GM12865 (cell line): ENCODE measurements around the gene CASP1.
"Not testable (repeated sequence)": the region's sequence is repeated elsewhere in the genome, so short reads cannot be mapped to it uniquely, and the experiment has no call there.

Experiments
- DNase-seq: peaks from one replicate; pipeline ENCODE4 v3.0.0; 2010; ENCODE audit warnings: low read depth
- H3K4me3 ChIP-seq: 2 replicates; pipeline ENCODE4 v1.5.1; 2011; ENCODE audit warnings: mild to moderate bottlenecking, low read depth, low read length, control low read depth
- TF ChIP-seq, protein P1 (sequence below): IDR thresholded peaks from 2 replicates; pipeline ENCODE4 v1.5.1; 2011; ENCODE audit warnings: low read length, control low read depth, low read depth, inconsistent platforms; ENCODE audit not compliant: insufficient read depth; ENCODE audit errors: missing control alignments

CASP1 gene

GRCh38 chr11:105040703-105041102 lies 5.8 kb upstream of the CASP1 start:
- no peak overlapping the region for H3K4me3 ChIP-seq
- TF ChIP-seq, protein P1, sequence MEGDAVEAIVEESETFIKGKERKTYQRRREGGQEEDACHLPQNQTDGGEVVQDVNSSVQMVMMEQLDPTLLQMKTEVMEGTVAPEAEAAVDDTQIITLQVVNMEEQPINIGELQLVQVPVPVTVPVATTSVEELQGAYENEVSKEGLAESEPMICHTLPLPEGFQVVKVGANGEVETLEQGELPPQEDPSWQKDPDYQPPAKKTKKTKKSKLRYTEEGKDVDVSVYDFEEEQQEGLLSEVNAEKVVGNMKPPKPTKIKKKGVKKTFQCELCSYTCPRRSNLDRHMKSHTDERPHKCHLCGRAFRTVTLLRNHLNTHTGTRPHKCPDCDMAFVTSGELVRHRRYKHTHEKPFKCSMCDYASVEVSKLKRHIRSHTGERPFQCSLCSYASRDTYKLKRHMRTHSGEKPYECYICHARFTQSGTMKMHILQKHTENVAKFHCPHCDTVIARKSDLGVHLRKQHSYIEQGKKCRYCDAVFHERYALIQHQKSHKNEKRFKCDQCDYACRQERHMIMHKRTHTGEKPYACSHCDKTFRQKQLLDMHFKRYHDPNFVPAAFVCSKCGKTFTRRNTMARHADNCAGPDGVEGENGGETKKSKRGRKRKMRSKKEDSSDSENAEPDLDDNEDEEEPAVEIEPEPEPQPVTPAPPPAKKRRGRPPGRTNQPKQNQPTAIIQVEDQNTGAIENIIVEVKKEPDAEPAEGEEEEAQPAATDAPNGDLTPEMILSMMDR: no peak
- no peak for DNase-seq

DNA sequence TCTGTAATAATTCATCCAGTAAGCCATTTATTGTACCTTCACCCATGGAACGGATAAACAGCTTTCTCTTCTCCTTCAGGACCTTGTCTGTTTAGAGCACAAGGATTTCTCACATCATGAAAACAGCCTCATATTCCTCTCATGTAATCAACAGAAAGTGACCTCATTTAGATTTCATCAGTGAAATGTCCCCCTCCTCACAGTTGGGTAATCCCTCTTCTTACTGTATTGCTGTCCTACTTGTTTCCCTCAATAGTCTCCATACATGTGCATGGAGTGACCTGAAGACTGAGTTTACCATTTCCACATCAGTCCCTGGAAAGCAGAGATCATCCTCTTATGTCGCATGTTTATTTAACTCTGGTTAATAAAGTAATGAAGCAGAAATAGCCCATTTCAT lies 556 bp downstream of the CASP1 start:
- peak overlapping the region; percentile 73 for H3K4me3 ChIP-seq
- DNase-seq: not testable (repeated sequence)

- peak overlapping the region; percentile 73 for H3K4me3 ChIP-seq
- no peak for DNase-seq
- TF ChIP-seq, protein P1: no peak
Observed at GRCh38 chr11:105033781-105034180, 1.2 kb downstream of the CASP1 start.

DNA sequence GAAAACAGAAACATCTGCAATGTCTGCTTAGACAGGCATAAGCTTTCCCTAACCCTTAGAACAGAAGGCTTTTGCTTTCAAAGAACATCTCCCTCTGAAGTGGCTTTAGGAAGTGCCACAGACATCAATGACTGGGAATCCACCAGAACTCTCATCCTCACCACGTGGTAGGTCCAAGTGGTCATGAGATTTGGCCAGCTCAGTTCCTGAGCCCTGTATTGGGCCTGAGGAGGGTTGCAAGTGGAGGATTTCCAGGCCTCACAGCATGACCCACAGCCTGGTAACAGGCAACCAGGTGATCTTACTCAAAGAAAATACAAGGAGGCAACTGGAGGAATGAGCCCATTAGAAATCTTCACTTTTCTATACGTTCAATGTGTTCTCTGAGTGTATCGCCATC lies 1.6 kb downstream of the CASP1 start:
- H3K4me3 ChIP-seq: peak overlapping the region; percentile 73
- no peak for DNase-seq
- TF ChIP-seq, protein P1: no peak

DNA sequence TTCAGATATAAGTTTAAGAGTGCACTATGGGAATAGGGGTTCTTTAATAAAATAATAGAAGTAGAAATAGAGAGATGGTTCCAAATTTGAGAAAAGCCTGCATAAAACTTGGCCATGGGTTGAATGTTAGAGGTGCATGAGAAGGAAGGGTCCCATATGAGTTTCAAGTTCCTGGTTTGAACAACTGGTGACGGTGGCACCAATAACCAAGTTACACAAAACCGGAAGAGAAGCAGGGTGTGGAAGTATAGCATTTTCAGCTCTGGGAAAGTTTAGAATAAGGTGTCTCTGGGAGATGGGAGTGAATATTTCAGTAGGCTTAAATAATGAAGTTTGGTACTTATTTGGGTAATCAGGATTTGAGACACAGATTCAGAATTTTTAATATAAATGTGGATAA lies 2.4 kb downstream of the CASP1 start:
- no peak for DNase-seq
- TF ChIP-seq, protein P1: no peak
- peak overlapping the region; percentile 73 for H3K4me3 ChIP-seq

GRCh38 chr11:105027678-105028077 lies 7.3 kb downstream of the CASP1 start:
- no peak overlapping the region for H3K4me3 ChIP-seq
- TF ChIP-seq, protein P1: no peak
- DNase-seq: no peak

- H3K4me3 ChIP-seq: no peak overlapping the region
- DNase-seq: no peak
- TF ChIP-seq, protein P1: no peak
Observed at GRCh38 chr11:105024394-105024793, 10.6 kb downstream of the CASP1 start.
